Kidney (tissue), 14 donors: ENCODE results near the gene KRTAP20-4. TPM values are rescaled to one million over a fixed set of nuclear protein-coding genes. Genes with fewer than 3 reads are reported as not detected.

ENCODE experiments used
- DNase-seq, 5 donors: peaks; one replicate each; pipeline ENCODE4 v3.0.0-alpha.2; 2013 to 2020
- FAIRE-seq: peaks from 2 replicates; lab custom pipeline; 2012; peaks lifted over from hg19 to GRCh38; lab: Jason Lieb, UNC
- H3K27ac ChIP-seq, 2 donors: one replicate each; pipeline ENCODE4 v1.7.0; 2013; ENCODE audit warnings: low read depth in 2 of 2, low read length in 2 of 2, inconsistent platforms in 1 of 2
- H3K27me3 ChIP-seq: one replicate; pipeline ENCODE4 v1.7.1; 2013; ENCODE audit warnings: low read length, inconsistent platforms; ENCODE audit not compliant: control insufficient read depth, insufficient read depth
- H3K36me3 ChIP-seq, 3 donors: one replicate each; pipeline versions ENCODE4 v1.7.0 to v1.7.1; 2013; ENCODE audit warnings: low read length in 3 of 3, control low read depth in 1 of 3, inconsistent platforms in 1 of 3; ENCODE audit not compliant: insufficient read depth in 3 of 3, control insufficient read depth in 2 of 3
- H3K4me1 ChIP-seq, 3 donors: one replicate each; pipeline versions ENCODE4 v1.7.0 to v1.7.1; 2013; ENCODE audit warnings: low read length in 3 of 3, inconsistent platforms in 1 of 3, low read depth in 1 of 3; ENCODE audit not compliant: control insufficient read depth in 2 of 3, insufficient read depth in 2 of 3
- H3K4me3 ChIP-seq, 3 donors: one replicate each; pipeline versions ENCODE4 v1.7.0 to v1.8.1; 2013; ENCODE audit warnings: low read length in 3 of 3, control low read depth in 1 of 3, inconsistent platforms in 1 of 3
- H3K9ac ChIP-seq, 3 donors: one replicate each; pipeline versions ENCODE4 v1.7.0 to v1.7.1; 2013; ENCODE audit warnings: low read length in 3 of 3, control low read depth in 1 of 3, inconsistent platforms in 1 of 3
- H3K9me3 ChIP-seq, 3 donors: one replicate each; pipeline versions ENCODE4 v1.7.0 to v1.7.1; 2013; ENCODE audit warnings: low read length in 3 of 3, control low read depth in 1 of 3, inconsistent platforms in 1 of 3; ENCODE audit not compliant: control insufficient read depth in 2 of 3, insufficient read depth in 1 of 3
- intact Hi-C: fragments of 100-400 bp; cut with DNase I; formaldehyde crosslinking; loops from one replicate; pipeline ENCODE4 v1.11.1; 2022
- polyA plus RNA-seq: library from polyadenylated mRNA; stranded (reverse); fragments of 350-450 nt; fragmentation: Illumina TruSeq; extraction: RNeasy Lipid Tissue Mini Kit (QIAGEN cat#74804); gene quantifications from one replicate; pipeline ENCODE4 v1.2.3, GENCODE V29; 2014; ENCODE audit warnings: low read depth, low replicate concordance; ENCODE audit not compliant: insufficient read depth
- total RNA-seq: library from RNA; stranded (reverse); fragmentation: NEBNext Ultra II Directional; extraction: Animal tissue kit (Norgen Biotek cat#: 25700); gene quantifications from one replicate; pipeline ENCODE4 v1.2.1, GENCODE V29; 2021
- TF ChIP-seq, protein P1 (sequence below): IDR thresholded peaks from 3 replicates; pipeline ENCODE4 v1.5.1; 2012; ENCODE audit warnings: mild to moderate bottlenecking, moderate library complexity, borderline replicate concordance; ENCODE audit not compliant: insufficient read depth; ENCODE audit errors: extremely low read depth
- donor health status: control.
- donor health status: control.
- donor health status: control.
- donor health status: control.
- donor health status: control.
- donor health status: DM: yes; HTN: yes; CAD: no.
- donor health status: Normal renal cell carcinoma (clear cell type).

Gene KRTAP20-4
- total and polyA plus RNA-seq, 2 donors from 2014 or later: not detected

DNA sequence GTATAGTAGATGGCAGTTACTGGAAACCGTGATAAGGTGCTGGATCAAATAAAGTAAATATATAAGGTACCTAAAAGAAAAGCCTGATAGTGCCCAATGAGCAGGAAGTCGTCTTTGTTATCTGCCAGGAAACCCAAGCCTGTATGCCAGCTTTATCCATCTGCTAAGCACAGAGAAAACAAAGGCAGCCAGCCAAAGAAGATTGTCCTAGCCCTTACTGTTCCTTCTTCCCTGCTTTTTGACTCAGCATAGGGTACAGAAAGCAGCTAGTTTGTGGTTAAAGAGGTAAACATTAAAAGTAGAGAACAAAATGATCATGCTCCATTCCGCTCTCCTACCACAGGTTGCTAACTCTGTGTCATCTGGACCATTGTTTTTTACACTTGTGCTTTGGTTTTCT lies 40.3 kb upstream of the KRTAP20-4 start:
- no peaks in the 10 kb centered on the region for H3K27me3 ChIP-seq
- no peak for DNase-seq
- H3K9me3 ChIP-seq: peaks cover 0 to under 1% (median 0%) of the 10 kb centered on the region in 3 donors
- no peak for FAIRE-seq
- TF ChIP-seq, protein P1, sequence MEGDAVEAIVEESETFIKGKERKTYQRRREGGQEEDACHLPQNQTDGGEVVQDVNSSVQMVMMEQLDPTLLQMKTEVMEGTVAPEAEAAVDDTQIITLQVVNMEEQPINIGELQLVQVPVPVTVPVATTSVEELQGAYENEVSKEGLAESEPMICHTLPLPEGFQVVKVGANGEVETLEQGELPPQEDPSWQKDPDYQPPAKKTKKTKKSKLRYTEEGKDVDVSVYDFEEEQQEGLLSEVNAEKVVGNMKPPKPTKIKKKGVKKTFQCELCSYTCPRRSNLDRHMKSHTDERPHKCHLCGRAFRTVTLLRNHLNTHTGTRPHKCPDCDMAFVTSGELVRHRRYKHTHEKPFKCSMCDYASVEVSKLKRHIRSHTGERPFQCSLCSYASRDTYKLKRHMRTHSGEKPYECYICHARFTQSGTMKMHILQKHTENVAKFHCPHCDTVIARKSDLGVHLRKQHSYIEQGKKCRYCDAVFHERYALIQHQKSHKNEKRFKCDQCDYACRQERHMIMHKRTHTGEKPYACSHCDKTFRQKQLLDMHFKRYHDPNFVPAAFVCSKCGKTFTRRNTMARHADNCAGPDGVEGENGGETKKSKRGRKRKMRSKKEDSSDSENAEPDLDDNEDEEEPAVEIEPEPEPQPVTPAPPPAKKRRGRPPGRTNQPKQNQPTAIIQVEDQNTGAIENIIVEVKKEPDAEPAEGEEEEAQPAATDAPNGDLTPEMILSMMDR: no peak
- H3K9ac ChIP-seq: no peak overlapping the region
- H3K4me1 ChIP-seq: no peaks in the 10 kb centered on the region
- intact Hi-C loops: no loop called here
- no peak overlapping the region for H3K4me3 ChIP-seq
- H3K27ac ChIP-seq: no peak overlapping the region
- H3K36me3 ChIP-seq: no peaks in the 10 kb centered on the region

DNA sequence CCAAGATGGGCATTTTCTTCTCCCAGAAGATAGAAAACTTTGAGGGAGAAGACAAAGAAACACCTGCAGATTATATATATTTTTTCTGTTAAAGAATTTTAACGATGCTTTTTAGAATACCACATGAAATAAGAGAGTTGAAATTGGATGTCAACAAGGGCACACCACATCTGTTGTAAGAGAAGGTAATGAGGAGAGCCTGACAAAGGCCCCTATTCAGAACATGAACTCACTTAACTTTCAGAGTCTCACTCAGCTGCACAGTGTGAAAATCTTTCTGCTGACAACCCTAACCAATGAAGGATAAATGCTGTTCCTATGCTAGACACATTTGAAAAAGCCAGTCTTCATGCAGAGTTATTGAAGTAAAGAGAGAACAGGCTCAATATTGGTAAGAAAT lies 37.6 kb upstream of the KRTAP20-4 start:
- no peaks in the 10 kb centered on the region for H3K4me1 ChIP-seq
- no peaks in the 10 kb centered on the region for H3K36me3 ChIP-seq
- no peak overlapping the region for H3K9ac ChIP-seq
- peaks cover 0 to 3% (median 0%) of the 10 kb centered on the region in 3 donors for H3K9me3 ChIP-seq
- FAIRE-seq: no peak
- H3K27me3 ChIP-seq: no peaks in the 10 kb centered on the region
- intact Hi-C loops: no loop called here
- DNase-seq: no peak
- TF ChIP-seq, protein P1: no peak
- no peak overlapping the region for H3K4me3 ChIP-seq
- H3K27ac ChIP-seq: no peak overlapping the region

DNA sequence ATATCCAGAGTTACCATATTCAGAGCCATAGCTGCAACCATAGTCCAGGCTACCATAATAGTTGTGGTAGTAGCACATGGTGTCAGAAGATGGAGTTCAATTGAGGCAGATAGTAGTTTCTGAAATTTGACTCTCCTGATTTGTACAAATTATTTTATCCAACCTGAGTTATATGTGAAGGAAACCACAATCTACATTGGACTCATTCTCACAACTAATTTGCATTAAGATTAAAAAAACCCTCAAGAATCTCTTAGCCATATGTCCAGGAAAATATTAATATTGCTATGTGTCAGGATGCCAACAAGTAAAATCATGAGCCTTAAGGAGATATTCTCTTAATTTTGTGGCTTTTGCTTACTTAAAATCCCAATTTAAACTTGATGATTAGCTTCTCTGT lies 30.1 kb upstream of the KRTAP20-4 start, which contains the start of gene KRTAP22-2:
TSS of gene KRTAP22-2 (minus strand) at position 101 of the 400 bp plus-strand sequence.
- FAIRE-seq (no peak), DNase-seq (no peak)
- H3K9me3 ChIP-seq: peaks cover 0 to under 1% (median 0%) of the 10 kb centered on the region in 3 donors
- H3K4me1 ChIP-seq: no peaks in the 10 kb centered on the region
- no peaks in the 10 kb centered on the region for H3K27me3 ChIP-seq
- TF ChIP-seq, protein P1: no peak
- H3K36me3 ChIP-seq: no peaks in the 10 kb centered on the region
- intact Hi-C loops: no loop called here
- H3K9ac ChIP-seq: no peak within 1 kb of the TSS
- H3K27ac ChIP-seq: no peak within 1 kb of the TSS
- H3K4me3 ChIP-seq: no peak within 1 kb of the TSS

DNA sequence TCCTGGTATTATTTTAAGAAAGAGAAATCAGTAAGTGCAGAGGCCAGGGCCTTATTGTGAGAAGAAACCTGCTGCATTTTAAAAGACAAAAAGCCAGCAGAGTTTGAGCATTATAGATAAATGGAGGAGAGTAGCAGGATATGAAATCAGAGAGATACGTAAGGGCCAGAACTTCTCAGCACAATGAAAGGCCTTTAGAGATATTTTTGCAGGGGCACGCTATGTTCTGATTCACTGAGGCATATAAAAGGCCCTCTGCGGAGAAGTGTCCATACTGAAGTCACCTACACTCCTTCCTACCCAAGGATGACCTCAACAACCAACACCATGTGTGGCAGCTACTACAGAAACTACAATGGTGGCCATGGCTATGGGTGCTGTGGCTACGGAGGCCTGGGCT lies 28.3 kb upstream of the KRTAP20-4 start, which contains the start of gene KRTAP6-3:
TSS of gene KRTAP6-3 (plus strand) at position 301 of the 400 bp plus-strand sequence. CDS start at position 307, 6 bp downstream.
- intact Hi-C loops: no loop called here
- H3K27ac ChIP-seq: no peak within 1 kb of the TSS
- H3K4me3 ChIP-seq: no peak within 1 kb of the TSS
- no peaks in the 10 kb centered on the region for H3K36me3 ChIP-seq
- H3K4me1 ChIP-seq: no peaks in the 10 kb centered on the region
- H3K9ac ChIP-seq: no peak within 1 kb of the TSS
- FAIRE-seq (no peak), DNase-seq (no peak)
- H3K27me3 ChIP-seq: no peaks in the 10 kb centered on the region
- H3K9me3 ChIP-seq: no peaks in the 10 kb centered on the region
- TF ChIP-seq, protein P1: no peak
